CD14-positive monocyte (primary cell): Measurements from ENCODE around the gene RTCA. TPM values are rescaled to one million over a fixed set of nuclear protein-coding genes. Genes with fewer than 3 reads are reported as not detected.

Experiments
- DNase-seq, 3 donors: peaks; one replicate each; pipeline ENCODE4 v3.0.0-alpha.2; 2011 to 2022
- H2AFZ ChIP-seq: 2 replicates; pipeline ENCODE4 v1.6.0; 2012; ENCODE audit warnings: mild to moderate bottlenecking, low read depth, low read length, inconsistent platforms; ENCODE audit not compliant: insufficient read depth, poor library complexity, severe bottlenecking
- H3K27ac ChIP-seq, 2 donors: 1 replicate in 1 of 2; 2 replicates in 1 of 2; pipeline ENCODE4 v1.5.1; 2012 to 2013; ENCODE audit warnings: low read length in 2 of 2, control low read depth in 1 of 2, inconsistent platforms in 1 of 2, low read depth in 1 of 2, mild to moderate bottlenecking in 1 of 2
- H3K27me3 ChIP-seq, 2 donors: one replicate each; pipeline versions ENCODE4 v1.6.0 to v1.6.1; 2011 to 2013; ENCODE audit warnings: low read length in 2 of 2; ENCODE audit not compliant: control insufficient read depth in 2 of 2, insufficient read depth in 2 of 2
- H3K36me3 ChIP-seq, 2 donors: replicated peaks in 1 of 2; 1 replicate in 1 of 2; 2 replicates in 1 of 2; pipeline versions ENCODE4 v1.5.1 to v1.6.1; 2012 to 2013; ENCODE audit warnings: low read length in 2 of 2, control low read depth in 1 of 2, inconsistent platforms in 1 of 2, mild to moderate bottlenecking in 1 of 2; ENCODE audit not compliant: insufficient read depth in 2 of 2, control insufficient read depth in 1 of 2
- H3K4me1 ChIP-seq, 2 donors: 1 replicate in 1 of 2; 2 replicates in 1 of 2; pipeline versions ENCODE4 v1.5.1 to v1.6.1; 2012 to 2013; ENCODE audit warnings: low read length in 2 of 2, control low read depth in 1 of 2, inconsistent platforms in 1 of 2, mild to moderate bottlenecking in 1 of 2, moderate library complexity in 1 of 2; ENCODE audit not compliant: insufficient read depth in 2 of 2, control insufficient read depth in 1 of 2
- H3K4me2 ChIP-seq: replicated peaks from 2 replicates; pipeline ENCODE3; 2012; ENCODE audit warnings: low read length, moderate library complexity, mild to moderate bottlenecking; ENCODE audit not compliant: poor library complexity, severe bottlenecking; ENCODE audit errors: extremely low read depth
- H3K4me3 ChIP-seq, 3 experiments: fragments of 200-600 bp in 1 of 3; sonication (generic) in 1 of 3; replicated peaks in 1 of 3; 1 replicate in 2 of 3; 2 replicates in 1 of 3; pipeline ENCODE4 v1.5.1; 2011 to 2013; ENCODE audit warnings: low read length in 3 of 3, mild to moderate bottlenecking in 3 of 3, control low read depth in 2 of 3, low read depth in 2 of 3, inconsistent platforms in 1 of 3, moderate library complexity in 1 of 3
- H3K79me2 ChIP-seq: 2 replicates; pipeline ENCODE4 v1.6.0; 2012; ENCODE audit warnings: mild to moderate bottlenecking, control low read depth, inconsistent platforms, low read length, moderate library complexity; ENCODE audit not compliant: insufficient read depth
- H3K9ac ChIP-seq: 2 replicates; pipeline ENCODE4 v1.6.0; 2017; ENCODE audit warnings: low read length, mild to moderate bottlenecking; ENCODE audit not compliant: insufficient read depth, poor library complexity, severe bottlenecking
- H3K9me3 ChIP-seq, 2 donors: replicated peaks in 1 of 2; 1 replicate in 1 of 2; 2 replicates in 1 of 2; pipeline versions ENCODE4 v1.5.1 to v1.6.1; 2012 to 2013; ENCODE audit warnings: low read length in 2 of 2, control low read depth in 1 of 2; ENCODE audit not compliant: control insufficient read depth in 1 of 2, insufficient read depth in 1 of 2
- H4K20me1 ChIP-seq: 2 replicates; pipeline ENCODE4 v1.6.0; 2012; ENCODE audit warnings: mild to moderate bottlenecking, low read length, control low read depth, moderate library complexity; ENCODE audit not compliant: insufficient read depth
- H3K27ac Mint-ChIP-seq, 7 donors: one replicate each; pipeline ENCODE4 v1.8.0; 2020; ENCODE audit warnings: mild to moderate bottlenecking in 7 of 7, mixed read lengths in 7 of 7, moderate library complexity in 6 of 7, inconsistent platforms in 2 of 7
- H3K27me3 Mint-ChIP-seq, 3 donors: one replicate each; pipeline ENCODE4 v1.8.0; 2021 to 2022; ENCODE audit warnings: low read depth in 3 of 3, mild to moderate bottlenecking in 3 of 3, mixed read lengths in 3 of 3, moderate library complexity in 3 of 3, inconsistent platforms in 1 of 3
- H3K36me3 Mint-ChIP-seq, 2 donors: one replicate each; pipeline ENCODE4 v1.8.0; 2020; ENCODE audit warnings: mixed read lengths in 2 of 2, inconsistent platforms in 1 of 2, mild to moderate bottlenecking in 1 of 2
- H3K4me1 Mint-ChIP-seq: one replicate; pipeline ENCODE4 v1.8.0; 2020; ENCODE audit warnings: mild to moderate bottlenecking, mixed read lengths
- H3K4me3 Mint-ChIP-seq, 2 donors: one replicate each; pipeline ENCODE4 v1.8.0; 2020; ENCODE audit warnings: mild to moderate bottlenecking in 2 of 2, mixed read lengths in 2 of 2, moderate library complexity in 1 of 2
- H3K9me3 Mint-ChIP-seq, 7 donors: one replicate each; pipeline ENCODE4 v1.8.0; 2020 to 2022; ENCODE audit warnings: mixed read lengths in 7 of 7, mild to moderate bottlenecking in 6 of 7, moderate library complexity in 6 of 7, inconsistent platforms in 2 of 7
- CTCF ChIP-seq: fragments of 200-600 bp; IDR thresholded peaks from one replicate; pipeline ENCODE4 v1.8.0; 2022; ENCODE audit warnings: antibody characterized with exemption, mild to moderate bottlenecking
- WGBS: methylation state at CpG from one replicate; pipeline ENCODE4 v1.1.5; 2013; ENCODE audit warnings: missing lambda C conversion rate; ENCODE audit not compliant: insufficient coverage; 5-methylcytosine and 5-hydroxymethylcytosine counted together
- intact Hi-C, 2 donors: fragments of 100-400 bp; cut with micrococcal nuclease; formaldehyde crosslinking; loops; one replicate each; pipeline versions ENCODE4 v1.15.0 to v1.15.1; 2023
- polyA plus RNA-seq, 3 donors: library from polyadenylated mRNA; depleted of rRNA in 1 of 3; unstranded in 2 of 3; stranded (reverse) in 1 of 3; fragments of 300-500 nt in 2 of 3; fragments of >200 nt in 1 of 3; fragmentation: Illumina TruSeq in 2 of 3; gene quantifications; 1 replicate in 2 of 3; 2 replicates in 1 of 3; pipeline ENCODE4 v1.2.3, GENCODE V29; 2012 to 2021

RTCA gene
- polyA plus RNA-seq, 3 donors: 11.7 to 18.3 (median 17.9) TPM

DNA sequence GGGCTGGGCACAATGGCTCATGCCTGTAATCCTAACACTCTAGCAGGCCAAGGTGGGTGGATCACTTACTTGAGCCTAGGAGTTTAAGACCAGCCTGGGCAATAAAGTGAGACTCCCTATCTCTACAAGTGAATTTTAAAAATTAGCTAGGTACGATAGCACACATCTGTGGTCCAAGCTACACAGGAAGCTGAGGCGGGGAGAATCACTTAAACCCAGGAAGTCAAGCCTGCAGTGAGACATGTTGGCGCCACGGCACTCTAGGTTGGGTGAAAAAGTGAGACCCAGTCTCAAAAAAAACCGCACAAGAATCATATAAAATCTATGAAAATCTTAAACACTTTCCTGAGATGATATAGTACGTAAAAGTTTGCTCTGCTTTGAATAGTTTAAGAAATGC lies 46.6 kb upstream of the RTCA start:
- H3K4me2 ChIP-seq: no peak overlapping the region
- Mint-ChIP-seq H3K27me3 (peaks cover 0 to 2% (median 0%) of the 10 kb centered on the region in 3 donors), H3K36me3 (peaks cover 41 to 46% of the 10 kb centered on the region in 2 donors), H3K4me1 (peaks cover 4% of the 10 kb centered on the region), H3K4me3 (no peak overlapping the region), H3K9me3 (peaks cover 0 to 6% (median 3%) of the 10 kb centered on the region in 7 donors), H3K27ac (no peak overlapping the region)
- H3K4me3 ChIP-seq: no peak overlapping the region
- no peaks in the 10 kb centered on the region for H4K20me1 ChIP-seq
- H3K27me3 ChIP-seq: no peaks in the 10 kb centered on the region
- intact Hi-C loops: no loop called here
- H3K4me1 ChIP-seq: no peaks in the 10 kb centered on the region
- H3K9ac ChIP-seq: no peak overlapping the region
- 71% methylated on average over 1 of the region's 6 CpGs for WGBS
- DNase-seq: no peak
- TF ChIP-seq CTCF: no peak
- H3K79me2 ChIP-seq: no peaks in the 10 kb centered on the region
- H2AFZ ChIP-seq: no peak overlapping the region
- peaks cover 32 to 43% of the 10 kb centered on the region in 2 donors for H3K36me3 ChIP-seq
- H3K27ac ChIP-seq: no peak overlapping the region
- peaks cover 0 to 3% of the 10 kb centered on the region in 2 donors for H3K9me3 ChIP-seq

- Histone ChIP-seq H3K4me1 (no peaks in the 10 kb centered on the region), H4K20me1 (no peaks in the 10 kb centered on the region), H2AFZ (no peak overlapping the region), H3K9me3 (peaks cover 0 to 3% of the 10 kb centered on the region in 2 donors), H3K27me3 (no peaks in the 10 kb centered on the region), H3K79me2 (no peaks in the 10 kb centered on the region), H3K4me3 (no peak overlapping the region), H3K9ac (no peak overlapping the region), H3K27ac (no peak overlapping the region), H3K4me2 (no peak overlapping the region), H3K36me3 (peaks cover 29 to 39% of the 10 kb centered on the region in 2 donors)
- peak in 1 of 3 donors; percentile 11 for DNase-seq
- WGBS: no CpG with 5 or more reads among the region's 2 CpGs
- Mint-ChIP-seq H3K9me3 (peaks cover 0 to 6% (median 3%) of the 10 kb centered on the region in 7 donors), H3K4me1 (peaks cover 4% of the 10 kb centered on the region), H3K36me3 (peaks cover 36 to 42% of the 10 kb centered on the region in 2 donors), H3K27ac (peak overlapping the region in 1 of 7 donors; percentile 58), H3K27me3 (peaks cover 0 to 2% (median 0%) of the 10 kb centered on the region in 3 donors), H3K4me3 (no peak overlapping the region)
- no peak for TF ChIP-seq CTCF
- intact Hi-C loops: no loop called here
These were observed 46.1 kb upstream of the RTCA start for GRCh38 chr1:100219883-100220282.
